NB4 (cell line): Measurements from ENCODE around the gene SHB.

Experiments
- DNase-seq: peaks from one replicate; pipeline ENCODE4 v3.0.0; 2010; ENCODE audit warnings: low read depth
- H3K4me3 ChIP-seq: one replicate; pipeline ENCODE4 v1.5.1; 2011; ENCODE audit warnings: mild to moderate bottlenecking, low read depth, low read length, moderate library complexity
- MYC ChIP-seq: IDR thresholded peaks from 2 replicates; pipeline ENCODE4 v1.6.1; 2011; ENCODE audit warnings: low read depth, low read length
- POLR2A ChIP-seq: IDR thresholded peaks from 2 replicates; pipeline ENCODE4 v1.6.1; 2011; ENCODE audit warnings: mild to moderate bottlenecking; ENCODE audit not compliant: insufficient read length; ENCODE audit errors: extremely low read depth
- TF ChIP-seq, protein P1 (sequence below): IDR thresholded peaks from one replicate; pipeline ENCODE4 v1.5.1; 2012; ENCODE audit warnings: low read depth, low read length
- TF ChIP-seq, protein P2 (sequence below): IDR thresholded peaks from 2 replicates; pipeline ENCODE4 v1.6.1; 2011; ENCODE audit warnings: low read depth, low read length

Gene SHB

DNA sequence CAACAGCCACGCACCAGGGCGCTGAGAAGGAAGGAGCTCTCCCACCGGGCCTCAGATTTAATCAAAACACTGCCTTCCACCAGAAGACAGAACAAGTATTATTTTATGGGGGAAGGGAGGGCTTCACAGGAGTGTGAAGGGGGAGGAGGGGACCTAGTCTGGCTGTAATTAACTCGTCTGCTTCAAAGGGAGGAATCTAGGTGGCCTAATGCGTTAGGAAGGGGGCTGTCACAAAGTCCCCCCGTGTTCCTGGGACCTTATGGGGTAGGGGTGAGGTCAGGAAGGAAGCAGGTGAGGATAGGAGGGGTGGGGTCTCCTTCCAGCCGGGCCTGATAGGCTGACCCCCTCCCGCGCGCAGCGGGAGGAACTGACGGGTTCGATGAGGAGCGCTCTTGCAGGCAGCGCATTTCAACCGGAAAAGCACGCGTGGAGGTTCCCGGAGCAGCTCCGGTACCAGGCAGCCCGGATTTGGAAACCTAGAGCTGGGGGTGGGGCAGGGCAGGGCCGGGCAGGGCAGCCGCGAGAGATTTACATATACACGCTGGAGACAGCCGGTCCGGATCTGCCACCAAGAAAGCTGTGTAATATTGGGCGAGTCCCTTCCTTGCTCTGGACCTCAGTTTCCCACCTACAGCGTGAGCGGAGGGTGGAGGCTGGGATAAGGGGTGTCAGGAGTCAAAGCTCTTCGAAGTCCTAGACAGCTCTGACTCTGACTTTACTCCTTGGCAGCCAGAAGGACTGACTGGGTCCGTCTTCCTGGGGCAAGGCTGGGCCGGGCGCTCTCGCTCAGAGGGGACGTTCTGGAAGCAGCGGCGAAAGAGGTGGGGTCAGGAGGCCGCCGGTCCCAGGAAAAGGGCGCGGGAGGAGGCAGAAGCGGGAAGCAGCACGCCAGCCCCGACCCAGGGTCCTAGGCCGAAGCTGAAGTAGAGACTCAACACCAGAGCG lies 1.8 kb downstream of the SHB start:
- DNase-seq, result no peak
- TF ChIP-seq, protein P1, sequence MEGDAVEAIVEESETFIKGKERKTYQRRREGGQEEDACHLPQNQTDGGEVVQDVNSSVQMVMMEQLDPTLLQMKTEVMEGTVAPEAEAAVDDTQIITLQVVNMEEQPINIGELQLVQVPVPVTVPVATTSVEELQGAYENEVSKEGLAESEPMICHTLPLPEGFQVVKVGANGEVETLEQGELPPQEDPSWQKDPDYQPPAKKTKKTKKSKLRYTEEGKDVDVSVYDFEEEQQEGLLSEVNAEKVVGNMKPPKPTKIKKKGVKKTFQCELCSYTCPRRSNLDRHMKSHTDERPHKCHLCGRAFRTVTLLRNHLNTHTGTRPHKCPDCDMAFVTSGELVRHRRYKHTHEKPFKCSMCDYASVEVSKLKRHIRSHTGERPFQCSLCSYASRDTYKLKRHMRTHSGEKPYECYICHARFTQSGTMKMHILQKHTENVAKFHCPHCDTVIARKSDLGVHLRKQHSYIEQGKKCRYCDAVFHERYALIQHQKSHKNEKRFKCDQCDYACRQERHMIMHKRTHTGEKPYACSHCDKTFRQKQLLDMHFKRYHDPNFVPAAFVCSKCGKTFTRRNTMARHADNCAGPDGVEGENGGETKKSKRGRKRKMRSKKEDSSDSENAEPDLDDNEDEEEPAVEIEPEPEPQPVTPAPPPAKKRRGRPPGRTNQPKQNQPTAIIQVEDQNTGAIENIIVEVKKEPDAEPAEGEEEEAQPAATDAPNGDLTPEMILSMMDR, result no peak
- TF ChIP-seq POLR2A (no peak), MYC (no peak)
- TF ChIP-seq, protein P2, sequence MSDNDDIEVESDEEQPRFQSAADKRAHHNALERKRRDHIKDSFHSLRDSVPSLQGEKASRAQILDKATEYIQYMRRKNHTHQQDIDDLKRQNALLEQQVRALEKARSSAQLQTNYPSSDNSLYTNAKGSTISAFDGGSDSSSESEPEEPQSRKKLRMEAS, result no peak
- no peak overlapping the region for H3K4me3 ChIP-seq

DNA sequence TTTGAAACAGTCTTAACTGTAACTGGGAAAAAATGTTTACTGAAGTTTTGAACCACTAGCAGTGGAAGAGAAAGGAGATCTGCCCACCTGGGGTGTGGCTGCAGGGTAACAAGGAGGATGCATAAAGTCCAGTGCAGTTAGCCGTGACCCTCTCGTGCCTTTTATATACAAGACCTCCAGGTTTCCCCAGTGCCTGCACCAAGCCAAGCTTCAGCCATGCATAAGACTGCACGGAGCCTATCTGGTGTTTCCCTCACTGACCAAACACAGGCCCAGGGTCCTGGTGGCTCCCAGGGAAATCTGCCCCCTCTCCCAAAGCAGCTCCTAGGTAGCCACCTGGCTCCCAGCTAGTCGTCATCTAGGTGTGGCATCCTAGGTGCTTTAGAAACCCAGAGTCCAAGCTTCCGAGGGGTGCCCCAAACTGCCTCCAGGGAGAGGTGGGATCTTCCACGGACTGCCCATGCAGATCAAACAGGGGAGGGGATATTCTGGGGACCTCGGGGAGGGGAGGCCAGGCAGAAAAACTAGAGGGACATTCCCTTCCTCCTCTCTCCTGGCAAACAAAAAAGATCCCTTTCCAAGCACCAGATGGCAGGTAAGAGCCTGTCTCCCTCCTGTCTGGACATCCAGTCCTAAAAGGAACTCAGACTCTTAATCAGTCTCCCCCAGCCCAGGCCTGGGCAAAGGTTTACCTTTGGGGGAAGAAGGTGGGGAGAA lies 2.7 kb downstream of the SHB start:
- DNase-seq, result no peak
- TF ChIP-seq POLR2A, result no peak
- TF ChIP-seq, protein P2, result no peak
- TF ChIP-seq MYC, result no peak
- TF ChIP-seq, protein P1, result no peak
- no peak overlapping the region for H3K4me3 ChIP-seq

DNA sequence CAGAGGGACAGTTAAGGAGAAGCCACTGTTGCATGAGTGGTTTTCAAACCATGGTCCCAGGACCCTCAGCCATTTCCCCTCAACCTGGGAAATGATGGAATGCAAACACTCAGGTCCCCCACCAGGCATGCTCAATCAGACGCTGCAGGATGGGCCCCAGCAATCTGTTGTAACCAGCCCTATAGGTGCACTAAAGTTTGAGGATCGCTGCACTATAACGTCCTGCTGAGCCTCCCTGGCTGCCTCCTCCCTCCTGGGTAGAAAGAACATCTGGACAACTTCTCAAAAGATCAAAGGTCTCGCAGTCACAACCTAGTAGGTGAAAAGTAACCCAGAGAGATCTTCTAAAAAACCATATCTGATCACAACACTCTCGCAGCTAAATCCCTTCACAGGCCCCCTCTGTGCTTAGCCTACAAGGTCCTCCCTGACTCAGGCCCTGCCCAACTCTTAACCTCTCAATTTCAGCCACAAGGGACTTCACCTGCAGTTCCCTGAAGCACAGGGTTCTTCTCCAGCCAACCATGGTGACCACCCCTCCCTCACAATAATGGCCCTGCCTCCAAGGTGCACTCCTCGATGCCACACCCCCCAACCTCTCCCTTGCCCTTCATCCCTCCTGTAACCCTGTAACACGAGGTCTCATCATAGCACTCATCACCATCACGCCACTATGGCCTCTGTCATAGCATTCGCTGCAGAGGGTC lies 3.5 kb downstream of the SHB start:
- H3K4me3 ChIP-seq, result no peak overlapping the region
- TF ChIP-seq, protein P2, result no peak
- TF ChIP-seq POLR2A, result no peak
- no peak for TF ChIP-seq MYC
- TF ChIP-seq, protein P1, result no peak
- no peak for DNase-seq

DNA sequence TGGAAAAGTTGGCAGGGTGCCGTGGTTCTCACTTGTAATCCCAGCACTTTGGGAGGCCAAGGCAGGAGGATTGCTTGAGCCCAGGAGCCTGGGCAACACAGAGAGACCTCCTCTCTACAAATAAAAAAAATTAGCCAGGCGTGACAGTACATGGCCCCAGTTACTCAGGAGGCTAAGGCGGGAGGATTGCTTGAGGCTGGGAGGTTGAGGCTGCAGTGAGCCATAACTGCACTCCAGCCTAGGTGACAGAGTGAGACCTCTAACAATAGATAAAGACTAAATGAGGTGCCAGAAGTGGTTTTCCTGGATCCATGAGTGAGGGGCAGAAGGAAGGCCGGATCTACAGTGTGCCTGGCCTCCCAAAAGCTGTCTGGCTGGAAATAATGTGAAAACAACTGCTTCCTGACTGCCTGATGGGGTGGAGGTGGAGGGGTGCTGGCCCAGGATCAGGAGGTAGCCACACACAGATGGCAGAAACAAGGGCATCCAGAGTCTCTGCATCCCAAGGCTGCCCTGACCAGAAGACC lies 4.1 kb downstream of the SHB start:
- no peak for DNase-seq
- no peak for TF ChIP-seq MYC
- TF ChIP-seq POLR2A, result no peak
- TF ChIP-seq, protein P2, result no peak
- TF ChIP-seq, protein P1, result no peak
- no peak overlapping the region for H3K4me3 ChIP-seq

DNA sequence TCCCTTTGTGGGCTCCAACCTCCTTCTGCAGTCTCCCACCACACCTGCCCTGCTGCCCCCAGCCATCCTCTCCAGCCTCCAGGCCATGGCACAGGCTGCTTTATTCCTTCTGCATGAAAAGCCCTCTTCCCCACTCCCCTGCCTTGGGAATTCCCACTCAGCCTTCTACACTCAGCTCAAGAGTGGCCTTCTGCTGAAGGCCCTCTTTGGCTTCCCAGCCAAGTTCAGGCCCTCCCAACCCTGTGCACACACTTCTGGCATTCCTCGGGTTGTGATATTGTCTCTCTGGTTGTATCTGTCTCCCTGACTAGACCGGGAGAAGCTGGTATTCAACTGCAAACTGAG lies 5.7 kb downstream of the SHB start:
- TF ChIP-seq, protein P2, result no peak
- TF ChIP-seq POLR2A (no peak), MYC (no peak)
- TF ChIP-seq, protein P1, result no peak
- DNase-seq, result no peak

More for the DNA sequence above, 5.7 kb downstream of the SHB start:
- no peak overlapping the region for H3K4me3 ChIP-seq
